ENCODE data around the gene TEX9.

TEX9 gene

DNA sequence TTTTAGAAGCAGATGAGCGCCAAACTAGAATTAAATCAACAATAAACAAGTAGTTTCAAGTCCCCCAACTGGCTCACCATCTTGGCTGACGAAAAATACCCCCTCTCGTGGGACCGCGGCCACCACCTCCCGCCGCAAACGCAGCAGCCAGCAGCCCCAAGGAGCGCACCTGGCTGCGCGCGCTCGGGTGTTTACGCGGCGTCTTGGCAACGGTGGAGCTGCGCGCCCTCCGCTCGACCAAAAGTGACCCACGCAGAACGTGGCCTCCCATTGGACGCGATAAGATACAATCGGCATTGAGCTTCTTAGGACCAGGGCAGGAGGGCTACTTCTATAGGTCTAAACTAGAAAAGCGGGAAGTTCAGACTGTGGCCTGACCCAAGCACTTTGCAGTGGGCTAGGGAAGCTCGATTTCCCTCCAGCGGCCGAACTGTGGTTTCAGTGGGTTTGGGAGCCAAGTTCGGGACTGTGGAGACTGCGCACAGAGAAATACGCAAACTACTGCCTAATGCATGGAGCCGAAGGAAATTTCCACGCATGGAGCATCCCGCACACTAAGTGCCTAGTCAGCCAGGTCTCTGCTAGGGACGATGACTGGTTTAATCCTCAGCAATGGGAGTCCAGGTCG lies 99.8 kb downstream of the TEX9 start, which contains the start of gene MNS1:
TSS of gene MNS1 (minus strand) at position 245 of the 628 bp plus-strand sequence. CDS start at position 80, 165 bp downstream.
- H3K4me3 ChIP-seq (replicated peaks; ENCODE audit: low read depth, low read length): peak within 1 kb of the TSS; percentile 72
- DNase-seq (ENCODE audit: low read depth): peak; percentile 97
- TF ChIP-seq, protein P1, sequence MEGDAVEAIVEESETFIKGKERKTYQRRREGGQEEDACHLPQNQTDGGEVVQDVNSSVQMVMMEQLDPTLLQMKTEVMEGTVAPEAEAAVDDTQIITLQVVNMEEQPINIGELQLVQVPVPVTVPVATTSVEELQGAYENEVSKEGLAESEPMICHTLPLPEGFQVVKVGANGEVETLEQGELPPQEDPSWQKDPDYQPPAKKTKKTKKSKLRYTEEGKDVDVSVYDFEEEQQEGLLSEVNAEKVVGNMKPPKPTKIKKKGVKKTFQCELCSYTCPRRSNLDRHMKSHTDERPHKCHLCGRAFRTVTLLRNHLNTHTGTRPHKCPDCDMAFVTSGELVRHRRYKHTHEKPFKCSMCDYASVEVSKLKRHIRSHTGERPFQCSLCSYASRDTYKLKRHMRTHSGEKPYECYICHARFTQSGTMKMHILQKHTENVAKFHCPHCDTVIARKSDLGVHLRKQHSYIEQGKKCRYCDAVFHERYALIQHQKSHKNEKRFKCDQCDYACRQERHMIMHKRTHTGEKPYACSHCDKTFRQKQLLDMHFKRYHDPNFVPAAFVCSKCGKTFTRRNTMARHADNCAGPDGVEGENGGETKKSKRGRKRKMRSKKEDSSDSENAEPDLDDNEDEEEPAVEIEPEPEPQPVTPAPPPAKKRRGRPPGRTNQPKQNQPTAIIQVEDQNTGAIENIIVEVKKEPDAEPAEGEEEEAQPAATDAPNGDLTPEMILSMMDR (IDR thresholded peaks at IDR 0.05; ENCODE audit: low read length, missing control alignments): no peak

GRCh38 chr15:56467616-56468015 lies 102.4 kb downstream of the TEX9 start:
- no peak for DNase-seq (ENCODE audit: low read depth)
- no peak overlapping the region for H3K4me3 ChIP-seq (replicated peaks; ENCODE audit: low read depth, low read length)
- TF ChIP-seq, protein P1 (IDR thresholded peaks at IDR 0.05; ENCODE audit: low read length, missing control alignments): no peak

GRCh38 chr15:56468401-56468800 lies 103.2 kb downstream of the TEX9 start:
- H3K4me3 ChIP-seq (replicated peaks; ENCODE audit: low read depth, low read length): peak overlapping the region; percentile 16
- peak; percentile 13 for DNase-seq (ENCODE audit: low read depth)
- TF ChIP-seq, protein P1 (IDR thresholded peaks at IDR 0.05; ENCODE audit: low read length, missing control alignments): no peak

DNA sequence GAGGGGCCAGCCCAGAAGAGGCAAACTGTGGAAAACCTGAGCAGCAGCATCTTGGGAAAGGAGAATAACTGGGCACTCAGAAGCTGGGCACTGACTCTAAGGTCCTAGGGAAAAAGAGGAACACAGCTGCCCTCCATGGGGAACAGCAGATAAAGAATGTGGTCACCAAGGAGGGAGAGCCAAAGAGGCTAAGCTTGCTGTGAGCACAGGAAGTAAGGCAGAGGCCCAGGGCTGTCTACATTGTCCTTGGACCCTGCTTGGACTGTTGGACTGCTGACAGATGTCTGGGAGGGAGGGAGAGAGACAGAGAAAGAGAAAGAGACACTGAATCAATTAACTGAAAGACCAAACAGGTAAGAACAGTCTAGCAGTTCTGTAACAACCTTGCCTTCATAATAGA lies 104.3 kb downstream of the TEX9 start:
- TF ChIP-seq, protein P1 (IDR thresholded peaks at IDR 0.05; ENCODE audit: low read length, missing control alignments): no peak
- no peak overlapping the region for H3K4me3 ChIP-seq (replicated peaks; ENCODE audit: low read depth, low read length)
- DNase-seq (ENCODE audit: low read depth): no peak

- TF ChIP-seq, protein P1 (IDR thresholded peaks at IDR 0.05; ENCODE audit: low read length, missing control alignments): no peak
- no peak for DNase-seq (ENCODE audit: low read depth)
- H3K4me3 ChIP-seq (replicated peaks; ENCODE audit: low read depth, low read length): no peak overlapping the region
Observed at GRCh38 chr15:56471440-56472069, 106.3 kb downstream of the TEX9 start.

DNA sequence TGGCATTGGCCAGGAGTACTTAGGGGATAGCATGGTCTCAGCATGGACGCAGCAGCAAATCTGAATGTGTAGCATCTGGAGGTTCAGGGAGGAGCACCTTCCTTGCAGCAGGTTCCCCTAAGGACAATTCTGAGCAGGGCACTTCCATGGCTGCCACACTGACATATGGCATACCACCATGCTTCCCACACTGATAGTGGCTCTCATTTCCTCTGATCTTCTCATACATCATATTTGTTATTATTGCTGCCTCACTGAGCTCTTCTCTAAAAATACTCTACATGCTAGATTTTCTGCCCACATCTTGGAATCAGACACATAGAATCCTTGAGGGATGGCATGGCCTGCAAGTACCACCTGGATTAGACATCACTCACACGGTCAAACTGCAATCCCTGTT lies 107.1 kb downstream of the TEX9 start:
- TF ChIP-seq, protein P1 (IDR thresholded peaks at IDR 0.05; ENCODE audit: low read length, missing control alignments): no peak
- DNase-seq (ENCODE audit: low read depth): no peak
- H3K4me3 ChIP-seq (replicated peaks; ENCODE audit: low read depth, low read length): no peak overlapping the region
